Uterus (tissue), 2 donors: Measurements from ENCODE around the gene COG2.

Experiments
- POLR2A ChIP-seq, 2 donors: fragments of 450-650 bp; IDR thresholded peaks; one replicate each; pipeline ENCODE4 v1.6.1; 2016; ENCODE audit warnings: antibody characterized with exemption in 2 of 2, mild to moderate bottlenecking in 1 of 2, moderate library complexity in 1 of 2
- TF ChIP-seq, protein P1 (sequence below), 4 experiments: fragments of 200-600 bp in 2 of 4; fragments of 450-650 bp in 2 of 4; sonication (generic) in 2 of 4; IDR thresholded peaks; one replicate each; pipeline ENCODE4 v1.5.1; 2016 to 2019; ENCODE audit warnings: antibody characterized with exemption in 4 of 4, mild to moderate bottlenecking in 2 of 4, moderate library complexity in 1 of 4

DNA sequence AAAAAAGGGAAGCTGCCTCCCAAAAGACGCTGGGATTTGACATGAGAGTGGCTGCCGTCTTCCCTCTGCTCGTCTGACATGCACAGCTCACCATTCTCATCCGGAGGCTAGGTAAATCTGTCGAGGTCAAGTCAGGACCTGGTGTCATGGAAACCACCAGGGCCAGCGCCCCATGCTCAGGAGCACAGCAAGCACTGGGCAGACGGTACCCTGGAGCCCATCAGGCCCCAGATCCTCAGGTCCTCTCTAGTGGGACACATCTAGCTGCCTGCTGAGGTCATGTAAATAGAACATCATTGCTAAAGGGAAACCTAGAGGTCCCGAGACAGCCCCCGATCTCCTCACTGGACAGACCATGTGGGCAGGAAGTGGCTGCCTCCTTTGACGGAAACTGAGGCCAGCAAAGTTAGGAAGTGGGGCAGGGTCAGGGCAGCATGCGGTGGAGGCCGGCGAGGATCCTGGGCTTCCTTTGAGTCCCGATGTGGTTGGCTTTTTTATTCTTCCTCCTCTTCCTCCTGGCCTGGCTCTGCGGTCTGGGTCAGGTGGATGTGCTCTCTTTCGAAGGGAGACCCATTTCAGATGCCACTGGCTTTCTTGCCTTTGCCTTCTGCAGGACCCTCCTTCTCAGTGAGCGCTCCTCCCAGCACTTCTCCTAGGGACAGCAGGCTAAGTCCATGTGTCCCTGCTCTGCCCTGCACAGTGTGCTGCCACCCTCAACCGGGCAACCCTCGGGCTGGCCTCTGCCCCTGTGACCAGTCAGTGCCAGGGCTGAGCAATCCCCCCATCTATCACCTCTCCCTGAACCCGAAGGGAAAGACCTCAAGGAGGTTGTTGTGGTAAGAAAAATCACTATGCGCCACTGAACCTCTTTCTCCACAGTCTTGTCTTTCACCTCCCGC lies 65.7 kb downstream of the COG2 start:
- TF ChIP-seq POLR2A (IDR thresholded peaks at IDR 0.05): no peak
- TF ChIP-seq, protein P1, sequence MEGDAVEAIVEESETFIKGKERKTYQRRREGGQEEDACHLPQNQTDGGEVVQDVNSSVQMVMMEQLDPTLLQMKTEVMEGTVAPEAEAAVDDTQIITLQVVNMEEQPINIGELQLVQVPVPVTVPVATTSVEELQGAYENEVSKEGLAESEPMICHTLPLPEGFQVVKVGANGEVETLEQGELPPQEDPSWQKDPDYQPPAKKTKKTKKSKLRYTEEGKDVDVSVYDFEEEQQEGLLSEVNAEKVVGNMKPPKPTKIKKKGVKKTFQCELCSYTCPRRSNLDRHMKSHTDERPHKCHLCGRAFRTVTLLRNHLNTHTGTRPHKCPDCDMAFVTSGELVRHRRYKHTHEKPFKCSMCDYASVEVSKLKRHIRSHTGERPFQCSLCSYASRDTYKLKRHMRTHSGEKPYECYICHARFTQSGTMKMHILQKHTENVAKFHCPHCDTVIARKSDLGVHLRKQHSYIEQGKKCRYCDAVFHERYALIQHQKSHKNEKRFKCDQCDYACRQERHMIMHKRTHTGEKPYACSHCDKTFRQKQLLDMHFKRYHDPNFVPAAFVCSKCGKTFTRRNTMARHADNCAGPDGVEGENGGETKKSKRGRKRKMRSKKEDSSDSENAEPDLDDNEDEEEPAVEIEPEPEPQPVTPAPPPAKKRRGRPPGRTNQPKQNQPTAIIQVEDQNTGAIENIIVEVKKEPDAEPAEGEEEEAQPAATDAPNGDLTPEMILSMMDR (IDR thresholded peaks at IDR 0.05): no peak
